RWPE2 (cell line): ENCODE results near the gene WWC2.

Experiments
- ATAC-seq: fragments of 200-7000 bp; cut with Tn5 transposase; 3 replicates; pipeline ENCODE4 v1.9.1; 2021; ENCODE audit warnings: low read depth
- DNase-seq: peaks from one replicate; pipeline ENCODE4 v3.0.0-alpha.2; 2020; ENCODE audit warnings: low spot score
- H3K27ac ChIP-seq: fragments of 450-650 bp; 2 replicates; pipeline ENCODE4 v1.5.1; 2017; ENCODE audit warnings: mild to moderate bottlenecking; ENCODE audit not compliant: poor library complexity, severe bottlenecking
- H3K27me3 ChIP-seq: fragments of 250-450 bp; sonication (Bioruptor Pico); 2 replicates; pipeline ENCODE4 v1.5.1; 2021; ENCODE audit warnings: mild to moderate bottlenecking, moderate library complexity; ENCODE audit not compliant: insufficient read depth, poor library complexity, severe bottlenecking
- H3K36me3 ChIP-seq: fragments of 250-450 bp; sonication (Bioruptor Pico); 2 replicates; pipeline ENCODE4 v1.5.1; 2020; ENCODE audit warnings: low read depth, mild to moderate bottlenecking, moderate library complexity
- H3K4me1 ChIP-seq: fragments of 250-450 bp; sonication (Bioruptor Pico); 2 replicates; pipeline ENCODE4 v1.5.1; 2021; ENCODE audit warnings: mild to moderate bottlenecking, moderate library complexity; ENCODE audit not compliant: insufficient read depth, poor library complexity, severe bottlenecking
- H3K4me3 ChIP-seq: fragments of 250-450 bp; sonication (Bioruptor Pico); 2 replicates; pipeline ENCODE4 v1.5.1; 2021; ENCODE audit warnings: mild to moderate bottlenecking, moderate library complexity; ENCODE audit not compliant: severe bottlenecking
- H3K9me3 ChIP-seq: fragments of 250-450 bp; sonication (Bioruptor Pico); 2 replicates; pipeline ENCODE4 v1.5.1; 2021; ENCODE audit warnings: mild to moderate bottlenecking, moderate library complexity; ENCODE audit not compliant: severe bottlenecking
- CTCF ChIP-seq: fragments of 450-650 bp; IDR thresholded peaks from one replicate; pipeline ENCODE4 v1.5.1; 2017; ENCODE audit warnings: mild to moderate bottlenecking, moderate library complexity; ENCODE audit not compliant: poor library complexity, severe bottlenecking

The WWC2 gene

GRCh38 chr4:183257808-183258207 is 158.8 kb downstream of the WWC2 start:
- Histone ChIP-seq H3K27me3 (no peaks in the 10 kb centered on the region), H3K36me3 (peaks cover 39% of the 10 kb centered on the region), H3K9me3 (no peaks in the 10 kb centered on the region), H3K4me3 (no peak overlapping the region), H3K4me1 (no peaks in the 10 kb centered on the region), H3K27ac (no peak overlapping the region)
- TF ChIP-seq CTCF = no peak
- DNase-seq (no peak), ATAC-seq (no peak)

GRCh38 chr4:183260491-183261151 is 161.6 kb downstream of the WWC2 start:
- Histone ChIP-seq H3K27ac (no peak overlapping the region), H3K9me3 (no peaks in the 10 kb centered on the region), H3K4me3 (no peak overlapping the region), H3K4me1 (no peaks in the 10 kb centered on the region), H3K36me3 (peaks cover 50% of the 10 kb centered on the region), H3K27me3 (no peaks in the 10 kb centered on the region)
- no peak for TF ChIP-seq CTCF
- no peak for DNase-seq
- 0 out of 3 replicates have a peak, but pooled peaks have one; percentile 16 for ATAC-seq

- no peaks in the 10 kb centered on the region for H3K27me3 ChIP-seq
These were observed 163.1 kb downstream of the WWC2 start for GRCh38 chr4:183261953-183262775.

GRCh38 chr4:183262776-183263100 is 163.7 kb downstream of the WWC2 start:
- Histone ChIP-seq H3K27ac (no peak overlapping the region), H3K4me1 (no peaks in the 10 kb centered on the region), H3K4me3 (no peak overlapping the region), H3K27me3 (no peaks in the 10 kb centered on the region), H3K9me3 (no peaks in the 10 kb centered on the region), H3K36me3 (peaks cover 62% of the 10 kb centered on the region)
- TF ChIP-seq CTCF = no peak
- DNase-seq (no peak), ATAC-seq (no peak)

More at GRCh38 chr4:183261953-183262775, 163.1 kb downstream of the WWC2 start:
- no peak for DNase-seq
- peak; percentile 87 for ATAC-seq
- H3K27ac ChIP-seq = no peak overlapping the region
- TF ChIP-seq CTCF = peak; percentile 92
- no peaks in the 10 kb centered on the region for H3K9me3 ChIP-seq
- peaks cover 60% of the 10 kb centered on the region for H3K36me3 ChIP-seq
- no peaks in the 10 kb centered on the region for H3K4me1 ChIP-seq
- no peak overlapping the region for H3K4me3 ChIP-seq
